DMS53 treated with DMSO at 0.1 percent for 48 hours (cell line): ENCODE measurements around the gene CASP12.

ENCODE experiments used
- DNase-seq: peaks from one replicate; lab custom pipeline; 2025; ENCODE audit not compliant: unreplicated experiment; lab: John Stamatoyannopoulos, UW

Gene CASP12

DNA sequence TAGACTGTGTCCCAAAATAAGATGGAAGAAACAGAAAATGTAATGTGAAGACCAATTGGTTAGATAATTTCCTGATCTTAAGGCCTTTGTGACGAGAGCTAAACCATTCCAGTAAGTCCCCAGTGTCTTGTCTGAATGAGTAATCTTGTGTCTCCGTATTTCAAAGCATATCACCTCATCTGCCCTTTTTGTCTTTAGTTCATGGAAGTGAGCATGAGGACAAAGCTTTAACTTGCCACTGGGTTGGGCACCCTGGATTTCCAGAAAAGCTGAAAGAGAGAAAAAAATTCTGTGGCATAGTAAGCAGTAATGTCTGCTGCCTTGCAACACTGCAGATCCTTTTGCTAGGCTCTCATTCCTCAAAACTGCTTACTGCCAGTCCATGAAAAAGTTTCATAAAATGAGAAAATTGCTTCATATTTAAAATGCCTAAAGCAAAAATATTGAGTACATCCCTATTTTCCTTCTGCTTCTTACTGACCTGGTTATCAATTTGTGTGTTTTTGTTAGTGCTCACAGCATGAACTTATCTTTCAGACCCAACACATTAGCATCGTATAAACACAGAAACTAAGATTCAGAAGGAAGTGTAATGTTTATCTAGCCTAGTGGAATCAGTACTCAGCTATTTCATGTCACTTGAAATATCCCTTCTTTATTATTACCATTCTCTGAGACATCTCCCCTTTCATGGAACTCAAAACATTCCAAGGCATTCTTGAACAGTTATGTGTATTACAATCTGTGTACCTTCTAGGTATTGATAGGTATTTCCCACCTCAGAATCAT lies 5.3 kb downstream of the CASP12 start:
- DNase-seq = no peak

DNA sequence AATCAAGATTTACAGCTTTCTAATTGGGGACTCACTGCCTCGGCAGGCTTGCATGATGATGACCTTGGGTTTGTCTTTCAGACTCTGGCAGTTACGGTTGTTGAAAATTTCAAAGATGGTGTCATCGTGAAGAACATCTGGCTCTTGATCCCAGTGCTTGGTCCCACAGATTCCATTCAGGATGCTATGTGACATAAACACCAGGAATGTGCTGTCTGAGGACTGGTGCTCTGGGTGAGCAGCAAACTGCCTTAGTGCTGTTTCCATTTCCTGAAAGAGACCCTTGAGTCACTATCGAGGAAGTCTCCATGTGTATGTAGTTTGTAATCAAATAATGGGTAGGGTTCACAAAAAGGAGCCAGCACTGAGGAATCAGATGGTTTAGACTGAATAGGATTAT lies 7.1 kb downstream of the CASP12 start:
- no peak for DNase-seq

DNA sequence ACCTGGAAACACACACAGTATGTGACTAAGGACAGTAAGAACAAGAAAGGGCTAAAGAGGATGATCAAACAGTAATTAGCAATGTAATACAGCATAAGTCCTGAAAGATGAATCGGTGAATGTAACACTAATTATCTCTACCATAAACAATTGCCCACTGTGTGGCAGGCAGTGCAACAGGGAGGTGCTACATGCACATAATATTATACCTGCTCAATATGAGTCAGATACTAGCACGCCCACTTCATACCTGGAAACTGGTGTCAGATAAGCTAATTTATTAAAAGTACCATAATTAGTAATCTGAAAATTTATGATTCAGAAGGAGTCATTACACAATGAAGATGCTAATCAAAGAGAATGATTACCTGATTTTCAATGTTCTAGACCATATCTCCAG lies 14.9 kb downstream of the CASP12 start:
- DNase-seq = no peak

DNA sequence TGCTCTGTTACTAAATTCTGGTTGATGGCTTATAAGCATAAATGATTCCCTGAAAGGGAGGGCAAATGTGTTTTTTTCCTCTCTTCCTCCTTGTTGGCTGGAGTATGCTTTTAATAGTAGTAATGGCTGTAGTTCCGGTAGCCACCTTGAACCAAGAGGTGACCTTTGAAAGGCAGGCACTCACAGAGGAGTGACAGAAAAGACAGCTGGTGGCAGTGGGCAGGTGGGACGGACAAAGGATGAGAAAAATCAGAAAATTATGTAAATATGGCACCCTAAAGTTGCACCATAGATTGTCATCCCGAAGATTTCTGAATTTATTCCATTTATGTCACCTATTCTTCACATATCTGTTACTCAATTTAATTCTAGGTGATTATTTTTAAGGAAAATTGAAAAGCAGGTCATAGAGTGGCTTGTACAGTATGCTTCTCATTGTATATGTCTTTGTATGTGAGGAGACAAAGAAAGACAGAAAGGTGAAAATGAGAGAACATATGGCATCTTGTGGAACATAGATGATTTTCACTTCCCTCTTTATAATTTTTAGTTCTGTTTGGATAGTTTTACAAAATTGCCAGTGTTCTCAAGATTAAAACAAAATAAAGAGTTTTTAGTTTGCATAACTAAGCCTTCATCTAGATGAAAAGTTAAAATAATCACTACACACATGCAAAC lies 17.0 kb downstream of the CASP12 start:
- no peak for DNase-seq

DNA sequence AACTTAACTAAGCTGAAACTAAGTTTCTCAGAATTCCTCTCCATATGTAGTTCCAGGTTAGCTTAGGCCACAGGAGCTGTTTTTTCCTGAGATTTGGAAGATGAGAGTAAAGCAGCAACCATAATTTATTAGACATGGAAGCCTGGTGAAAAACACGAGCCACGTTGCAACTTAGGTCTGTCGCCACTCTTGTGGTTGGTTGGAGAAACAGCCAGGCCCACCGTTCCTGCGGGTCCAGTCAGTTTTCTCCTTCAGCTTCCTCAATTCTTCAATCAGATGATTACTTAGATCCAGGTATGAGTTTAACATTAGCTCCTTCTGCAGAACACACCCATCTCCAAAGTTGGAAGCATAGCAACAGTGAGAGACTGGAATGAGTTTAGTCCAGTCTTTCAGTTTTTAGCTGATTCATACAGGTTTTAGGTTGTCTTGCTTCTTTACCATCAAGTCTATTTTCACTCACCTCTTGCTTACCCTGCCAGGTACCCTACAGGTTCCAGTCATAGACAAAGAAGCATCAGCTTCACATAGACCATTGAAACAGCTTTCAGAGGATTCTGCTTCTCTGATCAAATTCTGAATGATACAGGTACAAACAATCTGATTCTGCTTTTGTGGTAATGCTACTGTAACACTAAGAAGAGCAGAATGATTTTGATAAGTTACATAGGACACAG lies 18.6 kb downstream of the CASP12 start:
- no peak for DNase-seq

DNA sequence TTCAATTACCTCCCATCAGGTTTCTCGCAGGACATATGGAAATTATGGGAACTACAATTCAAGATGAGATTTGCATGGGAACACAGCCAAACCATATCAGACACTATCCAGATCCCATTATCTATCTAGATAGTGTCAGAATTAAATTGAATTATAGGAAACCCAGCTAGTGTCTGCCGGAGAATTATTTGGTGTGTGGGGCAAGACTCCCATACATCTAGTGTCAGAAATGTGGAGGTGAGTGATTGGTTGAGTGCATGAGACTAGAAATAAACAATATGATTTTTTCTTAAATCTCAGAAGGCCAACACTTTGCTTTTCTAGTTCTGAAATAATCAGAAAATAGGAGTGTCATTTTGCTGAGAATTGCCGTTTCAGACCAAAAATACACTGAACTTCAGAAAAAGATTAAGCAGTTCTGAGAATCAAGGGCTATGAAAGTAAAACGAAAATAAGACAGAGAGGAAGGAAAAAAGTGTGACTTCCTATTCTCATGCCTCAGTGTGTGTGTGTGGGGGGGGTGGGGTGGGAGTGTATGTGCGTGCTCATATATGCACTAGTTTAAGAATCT lies 21.3 kb downstream of the CASP12 start:
- DNase-seq = no peak

DNA sequence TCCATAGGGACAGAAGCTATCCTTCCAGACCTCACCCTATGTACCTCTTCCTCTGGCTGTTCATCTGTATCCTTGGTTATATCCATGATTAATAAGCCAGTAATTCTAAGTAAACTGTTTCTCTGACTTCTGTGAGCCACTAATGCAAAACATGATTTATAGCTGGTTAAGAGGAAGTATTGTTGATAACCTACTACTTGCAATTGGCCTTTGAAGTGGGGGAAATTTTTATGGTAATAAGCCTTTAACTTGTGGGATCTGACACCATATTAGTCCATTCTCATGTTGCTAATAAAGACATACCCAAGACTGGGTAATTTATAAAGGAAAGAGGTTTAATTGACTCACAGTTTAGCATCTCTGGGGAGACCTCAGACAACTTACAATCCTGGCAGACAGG lies 21.9 kb downstream of the CASP12 start:
- no peak for DNase-seq

DNA sequence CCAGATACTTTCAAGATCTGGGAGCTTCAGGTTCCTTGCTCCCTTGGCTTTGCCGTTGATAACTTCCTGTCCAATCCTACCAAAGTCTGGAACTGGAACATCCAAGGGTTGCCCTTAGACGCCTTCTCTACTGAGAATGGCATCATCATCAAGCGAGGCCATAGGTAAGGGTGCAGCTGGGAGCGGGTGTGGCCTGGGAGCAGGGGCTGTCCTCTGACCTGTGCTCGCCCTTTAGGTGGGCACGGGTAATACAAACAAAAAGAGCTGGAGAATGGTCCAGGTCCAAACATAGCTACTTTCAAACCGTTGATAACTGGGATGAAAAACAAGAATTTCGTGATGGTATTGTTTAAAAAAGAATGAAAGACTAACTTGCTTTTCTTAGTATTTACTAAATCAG lies 25.0 kb downstream of the CASP12 start:
- no peak for DNase-seq

DNA sequence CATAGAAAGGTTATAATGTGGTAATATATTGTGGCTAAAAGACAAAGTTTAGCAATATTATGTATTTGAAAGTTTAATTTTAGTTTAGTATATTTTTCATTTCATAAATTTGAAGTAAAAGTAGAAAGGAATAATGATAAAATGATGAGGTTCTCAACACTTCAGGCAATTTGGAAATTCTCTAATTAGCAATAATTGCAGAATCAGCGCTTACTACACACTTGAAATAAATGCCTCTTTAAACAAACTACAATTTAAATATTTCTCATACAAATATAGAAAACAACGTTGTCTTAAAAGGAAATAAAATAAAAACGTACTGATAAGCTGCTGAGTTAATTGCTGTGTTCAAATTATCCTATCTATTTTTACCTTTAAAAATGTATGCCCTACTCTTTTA lies 25.9 kb downstream of the CASP12 start:
- DNase-seq = no peak

DNA sequence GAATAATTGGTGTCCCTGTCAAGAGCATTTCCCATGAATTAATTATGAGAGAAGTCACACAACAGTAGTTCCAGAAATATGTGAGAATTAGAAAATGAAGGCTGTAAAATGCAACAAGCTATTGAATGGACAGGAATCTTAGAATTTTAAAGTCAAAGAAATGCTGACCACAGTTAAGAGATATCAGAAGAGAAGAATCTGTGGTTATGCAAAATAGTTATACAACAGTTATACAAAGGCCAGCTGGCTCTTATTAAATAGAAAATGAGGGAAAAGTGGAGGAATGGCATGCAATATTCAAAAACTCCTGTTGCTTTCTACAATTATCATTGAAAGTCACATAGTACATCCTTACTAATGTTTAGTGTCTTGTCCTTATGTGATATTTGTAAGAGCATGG lies 27.4 kb downstream of the CASP12 start:
- DNase-seq = no peak

DNA sequence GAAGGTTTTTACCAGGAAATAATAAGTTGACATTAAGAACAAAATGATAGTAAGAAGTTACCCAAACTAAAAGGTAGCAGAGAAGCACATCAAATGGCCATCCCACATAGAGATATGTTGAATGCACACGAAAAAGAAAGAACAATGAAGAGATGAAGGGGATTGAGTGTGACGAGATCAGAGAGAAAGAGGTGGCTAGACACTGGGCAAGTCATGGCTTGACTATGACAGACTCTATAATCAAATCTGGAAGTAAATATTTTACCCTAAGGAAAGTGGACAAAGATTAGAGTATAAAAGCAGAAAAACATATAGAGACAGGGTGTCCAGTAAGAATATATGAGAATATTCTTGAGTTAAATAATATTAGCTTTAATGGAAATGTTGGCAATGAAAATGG lies 31.4 kb downstream of the CASP12 start:
- DNase-seq = no peak

DNA sequence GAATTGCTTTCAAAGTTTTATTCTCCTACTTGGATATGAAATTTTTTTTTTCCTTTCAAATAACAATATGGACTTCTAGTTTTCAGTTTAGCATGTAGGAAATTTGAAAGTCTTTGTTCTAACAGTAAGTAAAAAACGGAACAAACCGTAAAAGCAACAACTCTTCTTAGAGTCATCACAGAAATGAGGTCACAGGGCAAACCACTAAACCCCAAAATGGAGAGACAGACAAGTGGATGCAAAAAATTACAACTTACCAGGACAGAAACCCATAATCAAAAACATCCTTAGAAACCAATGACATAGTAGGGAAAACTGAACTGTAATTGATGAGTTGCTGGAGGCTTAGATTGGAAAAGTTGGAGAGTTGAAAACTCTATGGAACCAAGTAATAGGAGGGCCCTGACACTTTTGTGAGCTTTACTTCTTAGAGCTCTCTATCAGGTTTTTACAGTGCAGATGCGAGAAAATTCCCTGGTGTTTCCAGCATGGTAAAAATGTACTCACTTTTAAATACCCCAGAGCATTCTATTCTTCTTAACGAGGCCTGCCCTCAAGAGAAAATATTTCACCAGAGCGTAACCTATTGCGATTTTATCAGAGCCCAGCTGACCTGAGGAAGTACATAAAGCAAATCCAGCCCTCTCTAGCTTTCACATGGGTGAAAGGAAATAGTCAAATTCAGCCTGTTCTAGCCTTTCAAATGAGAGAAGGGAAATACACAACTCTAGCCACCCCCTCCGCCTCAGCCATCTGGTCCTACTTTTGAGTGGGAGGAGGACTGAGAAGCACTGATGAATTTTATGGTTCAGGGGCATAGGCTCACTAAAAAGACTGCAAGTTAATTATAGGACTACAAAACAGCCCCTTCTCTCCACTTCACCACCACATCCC lies 39.1 kb downstream of the CASP12 start:
- DNase-seq = no peak

DNA sequence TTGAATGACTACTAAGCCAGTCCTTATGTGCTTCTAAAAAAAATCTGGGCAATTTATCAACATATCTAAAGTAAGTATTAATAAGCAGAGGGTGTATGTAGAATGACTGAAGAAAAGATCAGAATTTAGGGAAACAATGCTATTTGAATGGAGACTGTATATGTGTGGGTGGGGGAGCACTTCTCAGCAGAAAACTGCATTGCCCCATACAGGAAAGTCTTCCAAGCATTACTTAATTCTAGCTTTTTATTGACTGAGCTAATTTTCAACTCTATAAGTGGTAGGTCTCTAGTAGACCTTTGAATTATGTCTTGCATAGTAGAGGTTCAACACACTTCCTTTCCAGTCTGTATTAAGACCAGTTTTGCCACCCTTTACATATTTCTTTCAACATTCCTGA lies 41.7 kb downstream of the CASP12 start:
- no peak for DNase-seq

DNA sequence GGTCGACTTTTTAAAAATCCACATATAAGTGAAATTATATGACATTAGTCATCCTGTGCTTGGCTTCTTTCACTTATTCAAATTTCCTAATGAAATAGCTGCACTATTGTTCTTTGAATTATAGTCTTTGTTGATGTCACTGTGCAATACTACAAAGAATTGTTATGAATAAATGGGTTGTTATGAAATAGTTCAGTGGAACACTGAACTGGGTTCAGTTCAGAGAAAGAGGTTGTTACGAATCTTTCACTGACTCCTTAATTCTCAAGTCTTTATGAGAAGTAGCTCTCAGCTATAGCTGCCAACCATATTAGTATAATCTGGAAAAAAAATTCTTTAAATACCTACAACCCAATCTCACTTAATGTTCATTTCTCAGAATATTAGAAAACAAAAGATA lies 42.3 kb downstream of the CASP12 start:
- DNase-seq = no peak

DNA sequence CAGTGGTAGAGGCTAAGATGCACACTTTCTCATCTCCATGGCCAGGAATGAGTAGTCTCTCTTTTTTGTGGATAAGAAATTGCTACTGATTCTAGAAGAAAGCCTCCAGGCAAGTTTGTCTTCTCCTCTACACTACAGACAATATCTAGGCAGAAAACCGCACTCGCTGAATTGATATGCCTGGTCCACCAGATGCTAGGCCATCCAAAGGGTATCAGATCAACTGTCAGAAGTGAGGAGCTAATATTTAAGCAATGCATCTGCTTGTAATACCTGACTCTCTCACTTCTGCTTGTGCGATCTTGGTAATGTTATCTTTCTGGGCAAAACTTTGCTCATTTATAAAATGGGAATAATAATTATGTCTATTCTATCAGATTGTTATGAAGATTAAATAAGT lies 45.0 kb downstream of the CASP12 start:
- no peak for DNase-seq

DNA sequence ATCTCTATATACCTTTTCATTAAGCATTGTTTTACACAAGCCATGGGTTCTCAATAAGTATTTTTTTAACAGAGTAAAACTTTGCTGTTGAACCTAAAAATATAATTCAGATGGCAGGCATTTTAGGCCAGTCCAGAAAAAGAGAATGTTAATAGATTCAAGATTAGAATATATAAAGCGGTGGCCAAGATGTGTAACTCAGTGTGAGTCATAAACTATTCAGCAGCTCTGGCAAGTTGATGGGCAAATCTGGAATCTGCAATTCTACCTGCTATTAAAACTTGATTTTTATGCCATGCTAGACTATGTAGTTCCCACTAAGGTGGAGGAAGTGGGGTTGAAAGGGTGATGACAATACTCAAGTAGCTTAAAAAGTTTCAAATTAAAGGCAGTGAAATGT lies 45.4 kb downstream of the CASP12 start:
- no peak for DNase-seq

DNA sequence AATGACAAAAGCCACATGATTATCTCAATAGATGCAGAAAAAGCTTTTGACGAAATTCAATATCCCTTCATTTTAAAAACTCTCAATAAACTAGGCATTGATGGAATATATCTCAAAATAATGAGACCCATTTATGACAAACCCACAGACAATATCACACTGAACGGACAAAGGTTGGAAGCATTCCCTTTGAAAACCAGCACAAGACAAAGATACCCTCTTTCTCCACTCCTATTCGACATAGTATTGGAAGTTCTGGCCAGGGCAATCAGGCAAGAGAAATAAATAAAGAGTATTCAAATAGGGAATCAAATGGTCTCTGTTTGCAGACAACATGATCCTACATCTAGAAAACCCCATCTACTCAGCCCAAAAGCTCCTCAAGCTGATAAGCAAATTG lies 52.0 kb downstream of the CASP12 start:
- DNase-seq = no peak

DNA sequence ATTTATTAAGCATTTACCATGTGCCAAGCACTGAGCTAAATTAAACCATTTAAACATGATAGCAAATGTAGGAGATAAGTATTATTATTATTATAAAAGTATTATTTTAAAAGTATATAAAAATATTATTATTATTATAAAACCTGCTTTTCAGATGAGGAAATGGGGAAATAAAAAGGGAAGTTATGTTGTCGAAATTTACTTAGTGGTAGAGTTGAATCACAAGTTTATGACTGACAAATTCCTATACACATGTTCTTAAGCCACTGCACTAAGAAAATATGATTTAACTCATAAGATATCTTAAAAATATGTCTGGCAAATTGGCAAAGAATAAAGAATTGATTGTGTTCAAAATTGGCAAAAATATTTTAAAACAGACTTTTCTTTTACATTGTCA lies 53.8 kb downstream of the CASP12 start:
- no peak for DNase-seq

DNA sequence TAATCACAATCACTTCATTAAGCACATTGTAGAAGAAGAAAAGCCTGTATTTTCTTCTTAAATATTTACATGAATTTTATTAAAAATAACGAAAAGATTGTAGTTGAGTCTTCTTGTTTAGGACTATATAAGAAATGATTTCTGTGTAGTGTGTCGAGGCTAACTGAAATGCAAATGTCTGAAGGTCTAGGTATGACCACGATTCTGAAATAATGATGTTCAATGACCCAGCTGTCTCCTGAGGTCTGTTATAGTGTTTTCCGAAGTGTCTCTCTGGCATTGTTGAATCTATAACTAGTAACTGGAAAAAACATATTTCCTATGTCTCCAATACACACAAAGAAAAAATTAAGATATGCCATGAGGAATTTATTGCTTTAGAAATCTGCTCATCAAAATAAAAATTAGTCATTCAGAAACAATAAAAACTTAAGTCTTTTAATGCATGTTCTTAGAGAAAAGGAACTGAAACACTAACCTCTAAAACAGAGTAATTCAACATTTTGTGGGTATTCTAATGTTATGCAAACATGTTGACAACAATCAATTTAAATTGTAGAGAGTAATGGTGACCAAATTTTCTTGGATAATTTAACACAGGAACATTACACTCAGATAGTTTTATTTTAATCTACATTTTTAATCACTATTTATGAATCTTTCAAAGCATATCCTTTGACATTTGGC lies 55.0 kb downstream of the CASP12 start:
- DNase-seq = no peak

DNA sequence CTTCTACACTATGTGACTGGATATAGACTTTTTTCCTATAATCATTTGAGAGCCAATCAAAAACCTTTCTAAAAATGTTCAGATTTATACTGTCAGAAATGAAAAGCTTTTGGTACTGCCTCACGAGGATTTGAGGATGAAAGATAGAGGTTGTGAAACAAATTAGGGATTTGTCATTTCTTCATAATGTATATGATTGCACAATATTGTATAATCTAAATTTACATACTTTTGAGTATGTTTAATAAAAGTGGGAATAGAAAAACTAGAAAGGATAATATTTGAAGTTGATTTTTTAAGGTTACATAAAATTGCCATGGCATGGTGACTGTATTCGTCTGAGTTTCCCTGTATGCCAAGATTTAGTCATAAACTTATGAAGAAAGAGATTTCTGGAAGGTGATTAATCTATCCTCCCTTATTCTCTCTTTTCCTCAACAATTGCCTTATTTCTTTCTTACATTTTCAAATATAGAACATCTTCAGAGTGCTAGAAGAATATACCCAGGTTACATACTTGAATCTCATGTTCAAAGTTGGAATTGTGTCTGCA lies 56.2 kb downstream of the CASP12 start:
- no peak for DNase-seq
